Gastrocnemius medialis (tissue), 4 donors: ENCODE measurements around the gene OR8B4. TPM values are rescaled to one million over a fixed set of nuclear protein-coding genes. Genes with fewer than 3 reads are reported as not detected.
"Not testable (repeated sequence)": the region's sequence is repeated elsewhere in the genome, so short reads cannot be mapped to it uniquely, and the experiment has no call there.

Experiments
- ATAC-seq, 2 donors: fragments of 150-250 bp; one replicate each; pipeline ENCODE4 v1.9.1; 2016
- DNase-seq, 2 donors: peaks; one replicate each; pipeline ENCODE4 v3.0.0-alpha.2; 2019
- H3K27ac ChIP-seq, 4 donors: fragments of 200-600 bp; sonication (generic); 1 replicate in 1 of 4; 2 replicates in 3 of 4; pipeline ENCODE4 v1.5.1; 2016 to 2018; ENCODE audit warnings: mild to moderate bottlenecking in 2 of 4, moderate library complexity in 1 of 4
- H3K27me3 ChIP-seq, 3 donors: fragments of 200-600 bp; sonication (generic) in 2 of 3; 1 replicate in 1 of 3; 2 replicates in 2 of 3; pipeline versions ENCODE4 v1.5.1 to v1.6.0; 2016 to 2019; ENCODE audit warnings: mild to moderate bottlenecking in 1 of 3, moderate library complexity in 1 of 3
- H3K36me3 ChIP-seq, 2 donors: fragments of 200-600 bp; sonication (generic) in 1 of 2; one replicate each; pipeline ENCODE4 v1.5.1; 2017 to 2018
- H3K4me1 ChIP-seq, 2 donors: fragments of 200-600 bp; sonication (generic) in 1 of 2; one replicate each; pipeline ENCODE4 v1.5.1; 2016 to 2017; ENCODE audit warnings: mild to moderate bottlenecking in 2 of 2
- H3K4me3 ChIP-seq, 4 donors: fragments of 200-600 bp; sonication (generic) in 3 of 4; 1 replicate in 1 of 4; 2 replicates in 3 of 4; pipeline ENCODE4 v1.5.1; 2016 to 2019; ENCODE audit warnings: mild to moderate bottlenecking in 2 of 4
- H3K9me3 ChIP-seq, 3 donors: fragments of 200-600 bp; sonication (generic) in 2 of 3; 1 replicate in 1 of 3; 2 replicates in 2 of 3; pipeline ENCODE4 v1.5.1; 2016 to 2019
- POLR2A ChIP-seq, 2 donors: fragments of 450-650 bp; IDR thresholded peaks; one replicate each; pipeline ENCODE4 v1.6.1; 2017; ENCODE audit warnings: antibody characterized with exemption in 2 of 2, mild to moderate bottlenecking in 2 of 2, moderate library complexity in 2 of 2
- in situ Hi-C, 4 donors: fragments of 200-750 bp; cut with MboI; loops; one replicate each; pipeline versions ENCODE4 v1.15.0 to v1.8.0; 2017; ENCODE audit warnings: low sequenced_read_pairs in 4 of 4
- intact Hi-C: fragments of 100-400 bp; cut with DNase I; formaldehyde crosslinking; loops from one replicate; pipeline ENCODE4 v1.15.1; 2023; ENCODE audit warnings: low total_unique reads
- total RNA-seq, 4 donors: library from RNA; depleted of rRNA; stranded (reverse); fragments of >200 nt; gene quantifications; one replicate each; pipeline versions ENCODE4 v1.1.0 to v1.2.3, GENCODE V29; 2016
- TF ChIP-seq, protein P1 (sequence below), 5 experiments: fragments of 450-650 bp in 3 of 5; fragments of 200-600 bp in 2 of 5; sonication (generic) in 2 of 5; IDR thresholded peaks in 4 of 5; conservative IDR thresholded peaks in 1 of 5; 1 replicate in 4 of 5; 2 replicates in 1 of 5; pipeline ENCODE4 v1.5.1; 2016 to 2019; ENCODE audit warnings: antibody characterized with exemption in 5 of 5, mild to moderate bottlenecking in 3 of 5, moderate library complexity in 3 of 5

Gene OR8B4
- total RNA-seq, 4 donors from 2014 or later, result not detected

DNA sequence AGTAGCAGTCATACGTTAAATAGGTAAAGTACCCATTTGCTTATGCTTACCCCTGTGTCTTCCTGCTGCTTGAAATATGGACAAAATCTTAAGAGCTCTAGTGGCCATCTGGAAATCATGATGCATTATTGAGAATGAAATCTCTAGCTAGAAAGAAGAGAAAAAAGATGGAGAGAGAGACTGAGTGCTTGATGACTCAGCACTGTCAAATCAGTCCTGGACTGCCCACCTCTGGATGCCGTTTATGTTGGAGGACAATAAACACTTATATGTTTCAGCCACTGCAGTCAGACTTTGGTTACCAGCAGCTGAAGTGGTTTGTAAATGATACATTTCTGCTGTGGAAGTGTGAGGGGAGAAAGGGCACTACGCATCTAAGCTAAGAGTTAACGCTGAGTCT is 3.6 kb downstream of the OR8B4 start:
- no peak overlapping the region for H3K27ac ChIP-seq
- H3K4me3 ChIP-seq, result no peak overlapping the region
- H3K36me3 ChIP-seq, result no peaks in the 10 kb centered on the region
- no peaks in the 10 kb centered on the region for H3K27me3 ChIP-seq
- H3K9me3 ChIP-seq, result no peaks in the 10 kb centered on the region
- H3K4me1 ChIP-seq, result no peaks in the 10 kb centered on the region
- DNase-seq (no peak), ATAC-seq (no peak)
- intact Hi-C loops, result no loop called here
- TF ChIP-seq, protein P1, sequence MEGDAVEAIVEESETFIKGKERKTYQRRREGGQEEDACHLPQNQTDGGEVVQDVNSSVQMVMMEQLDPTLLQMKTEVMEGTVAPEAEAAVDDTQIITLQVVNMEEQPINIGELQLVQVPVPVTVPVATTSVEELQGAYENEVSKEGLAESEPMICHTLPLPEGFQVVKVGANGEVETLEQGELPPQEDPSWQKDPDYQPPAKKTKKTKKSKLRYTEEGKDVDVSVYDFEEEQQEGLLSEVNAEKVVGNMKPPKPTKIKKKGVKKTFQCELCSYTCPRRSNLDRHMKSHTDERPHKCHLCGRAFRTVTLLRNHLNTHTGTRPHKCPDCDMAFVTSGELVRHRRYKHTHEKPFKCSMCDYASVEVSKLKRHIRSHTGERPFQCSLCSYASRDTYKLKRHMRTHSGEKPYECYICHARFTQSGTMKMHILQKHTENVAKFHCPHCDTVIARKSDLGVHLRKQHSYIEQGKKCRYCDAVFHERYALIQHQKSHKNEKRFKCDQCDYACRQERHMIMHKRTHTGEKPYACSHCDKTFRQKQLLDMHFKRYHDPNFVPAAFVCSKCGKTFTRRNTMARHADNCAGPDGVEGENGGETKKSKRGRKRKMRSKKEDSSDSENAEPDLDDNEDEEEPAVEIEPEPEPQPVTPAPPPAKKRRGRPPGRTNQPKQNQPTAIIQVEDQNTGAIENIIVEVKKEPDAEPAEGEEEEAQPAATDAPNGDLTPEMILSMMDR (IDR thresholded peaks at IDR 0.05 in 4 of 5, conservative IDR thresholded peaks at IDR 0.05 in 1 of 5), result no peak
- TF ChIP-seq POLR2A (IDR thresholded peaks at IDR 0.05), result no peak
- in situ Hi-C loops, result loop anchor here in 1 of 4 donors (25.0 kb wide), 1 partner anchor 166 kb away; no protein-coding TSS in a partner anchor

DNA sequence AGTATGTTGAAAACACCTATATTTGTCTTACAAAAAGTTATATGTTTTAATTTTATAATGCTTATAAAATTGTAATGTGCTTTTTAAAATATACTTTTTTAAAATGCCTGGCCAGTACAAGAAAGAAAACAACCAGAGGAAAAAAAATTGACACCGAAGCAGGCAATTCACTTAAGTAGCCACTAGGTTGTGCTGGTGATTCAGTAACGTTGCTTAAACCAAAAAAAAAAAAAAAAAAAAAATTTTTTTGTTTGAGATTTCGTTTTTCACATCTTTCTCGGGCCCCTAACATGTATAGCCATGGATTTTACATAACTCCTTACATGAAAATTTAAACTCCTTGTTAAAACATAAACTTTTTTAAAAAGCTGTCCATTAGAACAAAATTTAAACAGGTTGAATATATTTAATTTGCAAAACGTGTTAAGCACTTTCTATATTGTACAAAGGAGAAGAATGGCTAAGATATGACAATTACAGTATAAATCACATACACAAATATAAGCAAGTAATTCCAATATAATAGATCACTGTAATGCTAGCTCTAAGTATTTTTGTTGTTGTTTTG is 9.2 kb downstream of the OR8B4 start:
- Histone ChIP-seq H3K4me1 (no peaks in the 10 kb centered on the region), H3K4me3 (no peak overlapping the region), H3K9me3 (no peaks in the 10 kb centered on the region), H3K27me3 (no peaks in the 10 kb centered on the region), H3K36me3 (no peaks in the 10 kb centered on the region), H3K27ac (no peak overlapping the region)
- no peak for TF ChIP-seq POLR2A (IDR thresholded peaks at IDR 0.05)
- TF ChIP-seq, protein P1 (IDR thresholded peaks at IDR 0.05 in 4 of 5, conservative IDR thresholded peaks at IDR 0.05 in 1 of 5), result peak in 2 of 5 experiments; percentile 43 to 44
- ATAC-seq (no peak), DNase-seq (no peak)
- intact Hi-C loops, result loop anchor here (2.0 kb wide), 1 partner anchor 171 kb away; no protein-coding TSS in a partner anchor
- in situ Hi-C loops, result loop anchor here (5.0 to 25.0 kb wide), 3 partner anchors 169 to 172 kb away; no protein-coding TSS in a partner anchor

DNA sequence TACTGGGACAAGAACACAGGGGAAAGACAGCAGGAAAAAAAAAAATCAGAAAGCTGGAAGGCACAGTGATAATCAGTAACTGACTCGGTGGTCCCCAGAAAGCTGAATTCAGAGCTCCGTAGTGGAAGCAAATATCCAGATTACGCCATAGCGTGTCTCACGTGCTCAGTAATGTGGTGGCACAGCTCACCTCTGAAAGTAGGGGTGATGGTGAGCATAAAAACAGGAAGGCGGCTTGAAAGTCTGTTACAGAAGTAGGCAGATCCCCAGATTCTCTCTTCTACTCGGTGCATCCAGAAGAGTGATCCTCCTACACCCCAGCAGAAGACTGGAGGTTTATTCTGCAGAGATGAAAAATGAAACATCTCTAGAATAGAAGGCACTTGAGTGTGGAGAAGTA is 14.8 kb downstream of the OR8B4 start:
- H3K9me3 ChIP-seq, result no peaks in the 10 kb centered on the region
- no peak overlapping the region for H3K27ac ChIP-seq
- DNase-seq (no peak), ATAC-seq (no peak)
- H3K27me3 ChIP-seq, result no peaks in the 10 kb centered on the region
- TF ChIP-seq, protein P1 (IDR thresholded peaks at IDR 0.05 in 4 of 5, conservative IDR thresholded peaks at IDR 0.05 in 1 of 5), result no peak
- no peak for TF ChIP-seq POLR2A (IDR thresholded peaks at IDR 0.05)
- no peaks in the 10 kb centered on the region for H3K4me1 ChIP-seq
- H3K4me3 ChIP-seq, result no peak overlapping the region
- in situ Hi-C loops, result loop anchor here in 3 of 4 donors (10.0 to 25.0 kb wide), 2 partner anchors 175 to 177 kb away; no protein-coding TSS in a partner anchor
- no peaks in the 10 kb centered on the region for H3K36me3 ChIP-seq
- intact Hi-C loops, result no loop called here

DNA sequence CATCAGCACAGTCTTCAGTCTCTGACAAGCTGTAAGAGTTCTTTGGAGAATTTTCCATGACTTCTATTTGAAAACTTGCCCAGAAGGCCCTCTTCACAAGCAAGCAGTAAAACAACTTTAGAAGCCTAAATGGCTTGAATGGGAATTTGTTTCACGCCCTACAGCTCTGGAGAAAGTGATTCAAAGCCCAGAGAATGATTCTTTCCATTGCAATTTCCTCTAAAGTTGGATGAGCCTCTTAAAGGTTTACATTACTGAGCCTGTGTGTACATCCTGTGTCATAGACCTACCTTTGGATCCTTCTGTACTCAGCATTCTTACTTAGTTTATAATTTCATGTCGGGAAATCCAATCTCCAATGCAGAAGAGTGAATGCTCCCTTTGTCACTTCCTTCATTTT is 19.1 kb downstream of the OR8B4 start:
- in situ Hi-C loops, result loop anchor here in 1 of 4 donors (25.0 kb wide), 1 partner anchor 182 kb away; no protein-coding TSS in a partner anchor
- Histone ChIP-seq H3K27me3 (no peaks in the 10 kb centered on the region), H3K27ac (no peak overlapping the region), H3K4me1 (no peaks in the 10 kb centered on the region), H3K9me3 (no peaks in the 10 kb centered on the region), H3K4me3 (no peak overlapping the region), H3K36me3 (no peaks in the 10 kb centered on the region)
- DNase-seq (no peak), ATAC-seq (no peak)
- no peak for TF ChIP-seq POLR2A (IDR thresholded peaks at IDR 0.05)
- TF ChIP-seq, protein P1 (IDR thresholded peaks at IDR 0.05 in 4 of 5, conservative IDR thresholded peaks at IDR 0.05 in 1 of 5), result no peak
- intact Hi-C loops, result no loop called here

DNA sequence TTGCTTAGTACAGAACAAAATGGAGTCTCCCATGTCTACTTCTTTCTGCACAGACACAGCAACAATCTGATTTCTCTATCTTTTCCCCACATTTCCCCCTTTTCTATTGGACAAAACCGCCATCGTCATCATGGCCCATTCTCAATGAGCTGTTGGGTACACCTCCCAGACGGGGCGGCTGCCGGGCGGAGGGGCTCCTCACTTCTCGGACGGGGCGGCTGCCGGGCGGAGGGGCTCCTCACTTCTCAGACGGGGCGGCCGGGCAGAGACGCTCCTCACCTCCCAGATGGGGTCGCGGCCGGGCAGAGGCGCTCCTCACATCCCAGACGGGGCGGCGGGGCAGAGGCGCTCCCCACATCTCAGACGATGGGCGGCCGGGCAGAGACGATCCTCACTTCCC is 21.5 kb downstream of the OR8B4 start:
- ATAC-seq, intact Hi-C loops, H3K27ac ChIP-seq, DNase-seq, H3K9me3 ChIP-seq, H3K4me1 ChIP-seq, H3K27me3 ChIP-seq, H3K4me3 ChIP-seq, H3K36me3 ChIP-seq: not testable (repeated sequence)
- in situ Hi-C loops, result loop anchor here in 1 of 4 donors (25.0 kb wide), 1 partner anchor 184 kb away; no protein-coding TSS in a partner anchor
